NCI-H2171 (cell line): ENCODE results near the gene CORO1C.

Source experiments
- DNase-seq: peaks from one replicate; lab custom pipeline; 2025; lab: John Stamatoyannopoulos, UW

CORO1C gene

DNA sequence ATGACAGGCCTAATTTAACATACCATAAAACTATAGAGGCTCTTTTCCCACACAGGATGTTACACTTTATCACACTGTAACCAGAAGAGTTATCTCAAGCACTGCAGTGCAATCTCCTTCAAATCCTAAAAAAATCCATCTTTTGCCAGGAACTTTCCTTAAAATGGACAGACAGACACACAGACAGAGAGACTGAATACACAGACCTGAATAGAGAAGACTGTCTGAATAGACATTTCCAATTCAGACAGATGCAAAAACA, 6.5 kb downstream of the CORO1C start:
- DNase-seq: no peak

DNA sequence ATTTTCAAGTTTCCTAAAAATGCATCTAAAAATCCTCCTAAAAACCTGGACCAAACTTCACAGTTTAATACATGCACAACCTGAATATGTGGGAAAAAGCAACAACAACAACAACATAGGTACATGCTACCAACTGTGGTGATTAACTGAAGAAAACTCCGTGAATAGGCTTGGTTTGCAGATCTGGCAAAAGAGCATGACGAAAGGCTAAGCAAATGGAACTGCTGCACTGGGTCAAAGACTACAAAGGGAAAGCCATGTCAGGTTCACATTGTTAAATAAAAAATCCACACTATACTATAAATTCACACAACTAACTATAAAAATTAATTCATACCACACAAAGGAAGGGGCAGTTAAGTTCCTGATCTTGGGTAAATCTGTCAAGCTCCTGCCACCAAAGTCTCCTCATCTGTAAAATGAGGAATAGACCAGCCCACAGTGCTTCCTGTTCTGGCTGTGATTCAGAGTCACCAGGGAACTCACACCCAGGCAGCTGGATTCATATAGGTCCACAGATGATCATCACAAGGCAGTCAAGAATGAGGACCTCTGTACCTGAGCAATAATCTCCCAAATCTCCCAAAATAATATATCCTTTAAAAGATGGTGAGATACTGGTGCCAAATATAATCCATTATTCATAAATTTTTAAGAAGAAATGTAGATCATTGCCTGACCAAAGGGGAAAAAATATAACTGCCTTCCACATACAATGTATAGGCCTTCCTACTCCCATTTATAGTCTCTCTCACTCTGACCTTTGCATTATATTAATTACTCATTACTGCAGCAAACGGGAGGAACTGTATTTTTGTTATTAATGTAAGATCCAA, 7.0 kb downstream of the CORO1C start:
- DNase-seq: no peak

DNA sequence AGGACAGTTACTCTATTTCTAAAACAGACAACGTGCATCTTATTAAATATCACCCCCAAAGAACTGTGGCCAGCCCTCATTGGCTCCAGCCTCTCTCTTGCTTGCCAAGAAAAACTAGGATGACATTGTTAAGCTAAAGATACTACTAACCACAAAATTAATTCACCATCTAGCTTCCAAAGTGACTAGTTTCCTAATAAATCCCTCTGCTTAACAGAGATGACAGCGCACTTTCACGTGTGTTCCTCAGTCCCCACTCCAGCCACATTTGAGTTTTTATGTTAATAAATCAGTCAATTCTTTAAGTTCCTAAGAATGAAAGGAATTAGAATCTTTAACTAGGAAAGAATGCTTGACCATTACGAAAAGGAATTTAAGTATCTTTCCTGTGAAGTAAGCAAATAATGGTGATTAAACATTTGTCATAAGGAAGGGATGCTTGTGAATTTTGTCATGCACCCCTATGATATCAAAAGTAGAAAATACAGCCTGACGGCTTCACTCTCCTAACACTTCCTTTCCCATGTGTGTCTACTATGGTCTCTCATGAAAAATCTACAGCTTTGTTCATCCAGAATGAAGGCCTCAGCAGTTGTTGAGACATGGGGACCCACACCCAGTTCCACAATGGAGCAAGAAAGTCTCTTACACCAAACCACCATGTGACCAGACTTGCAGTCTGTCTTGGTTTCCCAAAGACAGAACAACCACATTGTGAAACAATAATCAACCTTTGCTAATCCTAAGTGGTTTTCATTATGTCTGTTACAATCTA, 8.1 kb downstream of the CORO1C start:
- no peak for DNase-seq

DNA sequence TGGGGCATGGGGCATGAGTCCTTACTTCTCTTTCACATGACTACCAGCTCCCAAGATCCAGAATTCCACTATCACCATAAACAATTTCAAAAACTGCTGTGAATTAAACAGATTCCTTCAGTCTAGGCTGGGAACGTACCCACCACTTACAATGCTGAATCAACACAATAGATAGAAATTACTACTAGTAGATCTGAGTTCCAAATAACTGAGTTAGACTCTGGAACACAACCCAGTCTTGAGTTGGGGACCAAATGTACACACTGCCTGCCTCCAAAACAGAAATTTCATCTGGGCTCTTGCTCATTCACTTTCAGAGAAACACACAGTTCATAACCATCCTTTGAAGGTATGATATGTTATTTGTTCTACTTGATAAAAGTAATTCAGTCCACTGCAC, 8.9 kb downstream of the CORO1C start:
- DNase-seq: no peak

DNA sequence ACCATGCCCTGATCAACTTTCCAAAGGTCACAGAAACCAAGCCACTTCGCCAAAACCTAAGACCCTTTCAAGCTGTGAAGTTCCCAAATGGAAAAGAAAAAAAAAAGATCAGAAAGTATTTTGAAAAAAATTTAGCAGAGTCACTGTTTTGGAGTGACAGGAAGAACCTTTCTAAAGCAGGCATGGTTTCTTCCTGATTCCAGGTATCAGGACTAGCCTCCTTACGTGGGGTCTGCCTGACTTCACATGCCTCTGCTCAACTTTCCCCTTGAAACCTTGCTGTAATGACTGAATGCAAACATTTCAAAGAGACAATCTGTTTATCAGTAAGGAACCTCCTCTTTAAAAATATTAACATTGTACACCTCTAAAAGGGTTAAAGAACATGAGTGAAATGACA, 9.5 kb downstream of the CORO1C start:
- no peak for DNase-seq

DNA sequence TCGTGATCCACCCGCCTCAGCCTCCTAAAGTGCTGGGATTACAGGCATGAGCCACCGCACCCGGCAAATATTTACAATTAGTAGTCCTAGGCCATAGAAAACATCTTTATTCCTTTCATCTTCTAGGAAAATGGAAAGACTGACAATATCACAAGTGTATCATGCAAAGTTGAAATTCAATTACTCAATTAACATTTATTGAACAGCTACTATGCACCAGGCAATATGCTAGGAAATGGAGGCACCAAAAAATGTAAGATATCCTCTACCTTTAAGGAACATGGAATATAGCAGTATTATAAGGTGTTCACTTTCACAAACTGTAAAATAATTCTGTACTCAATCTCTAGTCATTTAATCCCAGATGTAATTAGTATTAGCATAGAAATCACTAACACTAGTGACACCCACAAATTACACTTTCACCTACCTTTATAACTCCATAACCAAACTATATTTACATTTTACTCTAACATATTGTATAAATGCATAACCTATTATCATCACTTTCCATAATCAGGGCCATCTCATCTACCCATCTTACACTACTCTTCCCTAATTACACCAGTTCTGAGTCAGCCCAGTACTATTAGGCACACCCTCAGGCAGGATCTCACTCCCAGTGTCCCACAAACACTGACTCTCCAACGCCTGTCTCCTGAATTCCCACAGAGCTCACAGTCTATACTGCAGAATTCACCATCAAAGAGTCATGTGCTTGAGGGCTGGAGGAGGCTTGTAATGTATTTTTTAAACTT, 10.4 kb downstream of the CORO1C start:
- DNase-seq: no peak

DNA sequence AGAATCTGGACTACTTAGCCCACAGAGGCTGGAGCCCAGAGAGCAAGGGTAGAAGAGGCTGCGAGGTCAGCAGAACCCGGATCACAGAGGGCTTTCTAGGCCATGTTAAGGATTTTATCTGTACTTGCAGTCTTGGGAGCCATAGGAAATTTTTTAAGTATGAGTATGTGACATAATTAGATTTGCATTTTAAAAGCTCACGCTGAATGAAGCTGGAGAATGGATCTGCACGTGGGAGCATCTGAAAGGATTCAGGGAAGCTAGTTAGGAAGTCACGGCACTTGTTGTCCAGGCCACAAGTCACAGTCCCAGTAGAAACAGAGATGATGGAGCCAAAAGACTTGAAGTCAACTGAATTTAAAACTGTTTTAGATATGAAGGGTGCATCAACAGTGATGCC, 14.1 kb downstream of the CORO1C start:
- DNase-seq: no peak

DNA sequence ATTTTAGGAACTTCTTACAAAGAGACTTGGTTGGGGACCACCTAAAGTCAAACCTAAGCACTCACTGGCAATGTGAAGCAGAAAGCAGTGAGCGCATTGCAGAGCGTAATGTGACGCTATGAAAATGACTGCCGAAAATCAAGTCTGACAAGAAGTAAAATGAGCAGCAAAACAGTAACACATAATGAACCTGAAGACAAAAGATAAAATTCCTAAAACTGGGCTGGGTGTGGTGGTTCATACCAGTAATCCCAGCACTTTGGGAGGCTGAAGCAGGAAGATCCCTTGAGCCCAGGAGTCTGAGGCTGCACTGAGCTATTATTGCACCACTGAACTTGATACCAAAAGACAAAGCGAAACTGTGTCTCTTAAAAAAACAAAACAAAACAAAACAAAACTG, 16.5 kb downstream of the CORO1C start:
- no peak for DNase-seq

DNA sequence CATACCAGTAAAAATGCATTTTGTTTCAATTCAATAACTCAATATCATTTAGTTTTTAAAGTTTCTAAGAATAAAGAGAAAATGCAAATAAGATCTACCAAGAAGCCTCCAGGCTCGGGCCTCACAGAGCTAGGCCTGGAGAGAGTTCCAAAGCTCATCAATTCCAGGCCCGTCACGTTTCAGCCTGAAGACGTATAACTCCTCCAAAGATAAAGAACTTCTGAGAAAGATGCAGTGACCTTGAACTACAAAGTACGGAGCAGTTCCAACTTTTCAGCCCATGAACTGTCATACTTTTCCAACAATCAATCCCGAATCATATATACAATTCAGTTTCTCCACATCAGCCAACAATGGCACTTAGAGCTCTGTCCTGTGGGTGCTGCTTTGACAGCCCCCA, 17.8 kb downstream of the CORO1C start:
- no peak for DNase-seq

DNA sequence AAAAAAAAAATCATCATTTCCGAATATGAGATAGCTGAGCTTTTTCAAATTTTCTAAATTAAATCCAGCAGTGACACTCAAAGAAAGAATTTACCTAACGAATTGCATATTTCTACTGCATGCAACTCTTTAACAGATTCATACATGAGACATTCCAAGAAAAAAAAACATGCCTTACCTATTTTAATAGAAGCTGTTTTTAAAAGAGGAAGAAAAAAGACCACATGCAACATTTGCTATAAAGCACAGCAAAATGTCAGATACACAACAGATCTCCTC, 18.5 kb downstream of the CORO1C start:
- no peak for DNase-seq

DNA sequence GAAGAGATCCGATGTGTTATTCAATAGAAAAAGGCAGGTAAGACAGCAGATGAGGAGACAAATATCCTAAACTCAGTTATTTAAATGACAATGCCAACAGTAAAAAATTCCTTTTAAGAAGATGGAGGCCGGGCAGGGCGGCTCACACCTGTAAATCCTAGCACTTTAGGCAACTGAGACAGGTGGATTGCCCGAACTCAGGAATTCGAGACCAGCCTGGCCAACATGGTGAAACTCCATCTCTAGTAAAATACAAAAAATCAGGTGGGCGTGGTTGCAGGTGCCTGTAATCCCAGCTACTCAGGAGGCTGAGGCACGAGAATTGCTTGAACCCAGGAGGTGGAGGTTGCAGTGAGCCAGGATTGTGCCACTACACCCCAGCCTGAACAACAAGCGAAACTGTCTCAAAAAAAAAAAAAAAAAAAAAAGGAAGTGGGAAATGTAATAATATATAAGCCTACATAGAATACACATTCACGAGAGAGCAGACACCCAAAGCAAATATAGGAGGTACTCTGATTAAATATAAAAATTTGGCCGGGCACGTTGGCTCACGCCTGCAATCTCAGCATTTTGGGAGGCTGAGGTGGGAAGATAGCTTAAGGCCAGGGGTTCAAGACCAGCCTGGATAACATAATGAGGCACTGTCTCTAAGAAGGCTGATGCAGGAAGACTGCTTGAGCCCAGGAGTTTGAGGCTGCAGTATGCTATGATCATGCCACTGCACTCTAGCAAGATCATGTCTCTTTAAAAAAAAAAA, 19.0 kb downstream of the CORO1C start:
- no peak for DNase-seq

DNA sequence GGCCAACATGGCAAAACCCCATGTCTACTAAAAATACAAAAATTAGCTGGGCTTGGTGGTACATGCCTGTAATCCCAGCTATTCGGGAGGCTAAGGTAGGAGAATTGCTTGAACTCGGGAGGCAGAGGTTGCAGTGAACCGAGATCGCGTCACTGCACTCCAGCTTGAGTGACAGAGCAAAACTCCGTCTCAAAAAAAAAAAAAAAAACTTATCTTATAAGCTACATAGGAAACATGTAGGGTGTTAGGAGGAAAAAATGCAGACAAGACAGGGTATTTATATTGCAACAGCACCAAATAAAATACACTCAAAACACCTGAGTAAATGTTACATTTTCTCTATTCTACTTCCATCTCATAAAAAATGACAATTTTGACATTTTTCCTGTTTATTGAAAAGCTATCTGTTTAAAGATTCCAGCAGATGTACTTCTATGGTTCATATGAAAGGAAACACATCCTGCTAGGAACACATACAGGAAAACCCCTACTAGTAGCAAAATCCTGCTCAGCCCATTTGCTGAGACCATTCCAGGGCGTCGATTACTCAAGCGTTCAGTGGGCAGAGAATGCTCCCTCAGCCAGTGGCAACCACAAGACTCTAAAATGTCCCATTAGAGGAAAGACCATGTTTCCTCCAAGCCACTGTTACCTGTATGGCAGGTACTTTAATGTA, 19.7 kb downstream of the CORO1C start:
- no peak for DNase-seq

DNA sequence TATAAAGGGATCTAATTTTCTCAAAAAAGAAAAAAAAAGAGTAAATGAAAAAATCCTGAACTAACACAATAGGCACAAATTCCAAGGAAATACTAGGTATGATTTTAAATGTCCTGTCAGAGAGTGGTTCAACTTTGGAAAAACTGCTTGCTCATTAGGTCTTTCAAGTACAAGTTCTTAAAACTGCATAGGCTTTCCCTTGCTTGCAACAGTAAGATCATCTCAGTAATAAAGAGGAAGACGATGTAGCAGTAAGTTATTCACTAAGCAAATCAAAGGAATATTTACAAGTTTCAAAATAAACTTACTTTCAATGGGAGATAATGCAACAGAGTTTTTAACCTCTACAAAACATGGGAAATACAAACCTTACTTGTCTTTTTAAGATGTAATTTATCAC, 21.6 kb downstream of the CORO1C start:
- DNase-seq: no peak

DNA sequence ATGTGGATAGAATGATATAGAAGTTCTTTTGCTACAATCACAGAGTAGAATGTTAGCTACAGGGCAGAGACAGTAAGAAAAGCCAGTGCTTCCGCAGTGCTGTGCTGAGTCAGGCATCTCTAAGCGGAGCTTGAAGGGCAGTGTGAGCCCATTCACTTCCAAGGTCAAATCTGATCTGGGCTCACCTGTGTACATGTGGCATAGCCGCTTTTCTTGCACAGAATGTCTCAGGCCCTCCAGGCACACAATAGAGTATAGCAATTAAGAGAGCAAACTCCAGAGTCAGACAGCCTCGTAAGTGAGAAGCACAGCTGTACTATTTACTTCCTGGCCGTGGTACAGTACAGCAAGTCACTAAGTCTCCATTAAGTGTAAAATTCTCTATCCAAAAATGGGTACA, 26.8 kb downstream of the CORO1C start:
- no peak for DNase-seq

DNA sequence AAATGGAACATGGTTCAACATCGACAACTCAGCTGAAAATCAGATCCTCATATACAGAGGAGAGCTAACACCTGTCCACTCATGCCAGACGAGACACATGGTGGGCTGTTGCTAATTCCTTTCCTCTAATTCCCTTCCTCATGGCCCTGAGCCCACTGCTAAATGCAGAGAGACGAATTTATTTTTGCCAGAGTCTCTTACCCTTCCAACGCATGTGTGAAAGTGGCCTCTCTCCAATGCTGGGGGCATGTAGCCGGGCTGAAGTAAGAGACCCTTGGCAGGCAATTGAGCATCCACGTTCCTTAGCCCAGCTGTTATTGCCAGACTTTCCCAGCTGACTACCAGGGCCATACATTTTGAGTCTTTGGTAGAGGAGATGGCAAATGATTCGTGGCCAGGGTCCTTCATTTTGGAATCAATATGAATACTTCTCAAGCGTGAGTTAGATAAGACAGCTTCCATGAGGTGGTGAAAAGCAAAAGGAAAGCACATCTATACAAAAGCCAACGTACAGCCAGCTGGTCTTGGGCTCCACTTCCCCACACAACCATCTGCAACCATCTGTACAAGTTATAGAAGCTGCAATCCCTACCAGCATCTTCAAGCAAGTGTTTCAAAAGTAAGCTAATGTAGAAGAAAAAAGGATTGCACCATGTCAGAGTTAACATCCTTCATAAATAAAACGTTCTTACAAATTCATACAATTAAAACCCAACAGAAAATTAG, 28.6 kb downstream of the CORO1C start:
- peak; percentile 31 for DNase-seq

DNA sequence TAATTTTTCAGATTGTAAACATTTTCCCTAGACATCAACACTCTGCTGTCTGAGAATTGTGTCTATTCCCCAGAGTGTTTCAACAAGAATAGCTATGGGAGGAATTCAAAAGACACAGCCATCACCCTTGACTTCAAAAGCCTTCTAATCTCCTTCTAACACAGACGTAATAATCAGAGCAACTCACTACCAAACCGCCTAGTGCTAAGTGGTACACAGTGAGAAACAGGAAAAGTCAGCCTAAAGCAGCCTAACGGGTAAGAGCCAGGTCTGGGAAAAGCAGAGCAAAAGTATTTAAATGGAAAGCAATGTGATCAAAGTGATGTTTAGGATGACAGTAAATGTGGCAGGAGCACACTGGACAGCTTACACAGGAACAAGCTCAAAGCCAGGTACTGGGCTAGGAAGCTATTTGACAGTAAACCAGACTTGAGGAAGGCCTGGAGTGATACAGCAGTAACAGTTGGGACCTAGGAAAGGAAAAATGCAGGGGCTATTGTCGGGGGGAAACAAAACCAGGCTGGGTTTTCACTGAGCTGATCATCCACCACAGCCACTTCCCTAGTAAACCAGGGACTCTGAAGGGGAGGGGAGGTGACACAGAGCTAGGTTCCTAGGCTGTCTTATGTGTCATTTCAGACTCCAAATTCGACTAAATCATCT, 29.4 kb downstream of the CORO1C start:
- DNase-seq: no peak

DNA sequence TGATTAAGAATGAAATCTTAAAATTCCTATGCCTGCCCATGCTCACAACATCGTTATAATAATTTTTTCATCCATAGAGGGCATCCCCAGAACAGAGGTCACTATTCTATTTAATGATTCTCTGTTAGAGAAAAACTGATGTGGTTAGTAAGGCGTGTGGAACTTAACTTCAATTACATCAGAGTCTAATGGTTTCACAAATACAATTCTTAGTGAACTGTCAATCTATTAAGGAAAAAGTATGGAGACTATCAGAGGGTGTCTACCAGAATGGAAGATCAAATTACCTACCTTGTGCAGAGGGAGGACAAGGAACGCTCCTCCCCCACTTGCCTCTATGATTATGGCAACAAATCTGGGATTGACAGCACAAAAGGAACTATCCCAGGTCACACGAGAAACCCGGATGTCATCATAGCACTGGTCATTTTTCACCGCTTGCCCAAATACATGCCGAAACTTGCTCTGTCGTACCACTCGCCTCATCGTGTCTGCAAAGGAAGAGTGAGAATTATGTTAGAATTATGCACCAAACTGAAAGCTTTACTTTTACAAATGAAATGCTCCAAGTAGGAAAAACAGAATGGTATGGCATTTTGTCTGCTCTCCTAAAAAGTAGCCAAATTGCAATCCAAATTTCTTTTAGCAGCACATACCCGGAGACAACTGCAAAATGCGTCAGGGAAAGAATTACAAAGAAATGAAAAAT, 30.3 kb downstream of the CORO1C start:
- peak; percentile 64 for DNase-seq

DNA sequence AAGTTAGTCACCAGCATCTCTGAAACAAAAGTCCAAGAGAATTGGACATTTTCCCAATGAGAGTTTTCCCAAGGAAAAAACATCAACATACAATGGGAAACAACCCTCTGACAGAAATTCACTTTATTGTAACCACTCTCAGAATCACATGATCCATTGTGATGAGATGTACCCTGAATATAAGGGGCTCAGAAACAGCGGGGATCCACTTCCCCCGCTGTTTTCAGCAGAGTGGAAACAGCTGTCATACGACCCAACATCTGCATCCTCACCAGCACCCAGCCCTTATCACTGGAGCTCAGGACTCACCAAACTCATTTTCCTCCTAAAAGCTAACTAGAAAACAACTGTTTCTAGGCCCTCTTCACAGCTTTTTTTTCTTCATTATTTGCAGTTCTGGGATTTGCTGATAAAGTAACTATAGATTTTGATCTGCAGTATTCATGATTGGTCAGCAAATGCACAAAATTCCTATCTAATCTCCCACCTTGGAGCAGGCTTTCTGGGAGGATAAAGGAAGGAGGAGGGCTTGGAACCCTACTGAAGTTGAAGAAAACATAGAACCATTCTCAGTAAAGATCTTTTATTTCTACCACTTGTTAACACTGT, 31.3 kb downstream of the CORO1C start:
- no peak for DNase-seq

DNA sequence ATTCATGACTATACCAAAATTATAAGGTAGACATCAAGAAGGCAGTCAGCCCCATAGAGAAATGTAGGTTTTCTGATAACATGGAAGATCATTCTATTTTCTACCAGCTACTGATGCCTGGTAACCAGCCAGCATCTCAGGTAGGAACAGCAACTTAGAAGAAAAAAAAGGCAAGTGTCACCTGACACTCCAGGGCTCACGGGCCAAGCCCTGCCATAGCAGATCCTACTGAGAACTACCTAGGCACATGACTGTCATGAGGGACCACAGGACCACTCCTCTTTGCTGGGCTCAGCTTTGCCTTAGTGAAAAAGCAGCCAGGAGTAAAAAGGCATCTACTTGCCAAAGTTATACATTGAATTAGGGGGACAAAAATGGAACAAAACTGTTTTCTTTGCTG, 33.4 kb downstream of the CORO1C start:
- DNase-seq: peak; percentile 64

DNA sequence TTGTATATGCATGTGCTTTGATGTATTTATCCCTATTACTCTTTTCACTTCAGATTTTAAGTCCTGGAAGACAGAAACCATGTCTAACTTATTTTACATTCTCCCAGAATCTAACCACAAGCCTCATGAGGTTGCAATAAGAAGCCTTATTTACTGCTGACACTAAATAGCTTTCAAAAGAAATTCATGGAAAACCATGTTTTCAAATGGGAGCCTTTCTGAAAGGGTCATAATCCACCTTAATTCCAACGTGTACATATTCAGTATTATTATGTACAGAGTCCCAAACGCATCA, 34.4 kb downstream of the CORO1C start:
- no peak for DNase-seq
